IMR-90 (cell line): ENCODE measurements around the gene COG3. TPM values are rescaled to one million over a fixed set of nuclear protein-coding genes. Genes with fewer than 3 reads are reported as not detected.

Source experiments
- ATAC-seq: fragments of 200-7000 bp; cut with Tn5 transposase; 2 replicates; pipeline ENCODE4 v1.9.1; 2020; ENCODE audit warnings: low read depth, mild to moderate bottlenecking, moderate library complexity
- BruUV-seq: library from RNA; stranded (reverse); fragments of 400-500 nt; replicated peaks from 2 replicates; lab custom pipeline; 2021; lab: Mats Ljungman, UMichigan
- CTCF ChIA-PET: fragments of 300-600 bp; formaldehyde crosslinking; extraction: SDS; loops from one replicate; lab custom pipeline; 2021; ENCODE audit warnings: antibody characterized with exemption; lab: Yijun Ruan, JAX
- POLR2A ChIA-PET: fragments of 300-600 bp; sonication (Branson Sonifier 250); formaldehyde crosslinking; loops from one replicate; lab custom pipeline; 2022; ENCODE audit warnings: antibody characterized with exemption; ENCODE audit not compliant: unreplicated experiment; lab: Charles Lee
- DNase-seq: peaks from one replicate; pipeline ENCODE4 v3.0.0; 2013
- H2AFZ ChIP-seq: replicated peaks from 2 replicates; pipeline ENCODE3; 2013; ENCODE audit warnings: low read length, mild to moderate bottlenecking; ENCODE audit not compliant: poor library complexity
- H2AK5ac ChIP-seq: 2 replicates; pipeline ENCODE4 v1.6.1; 2013; ENCODE audit warnings: low read depth, low read length, inconsistent platforms
- H2AK9ac ChIP-seq: replicated peaks from 2 replicates; pipeline ENCODE3; 2013; ENCODE audit warnings: mild to moderate bottlenecking, low read depth, low read length, moderate library complexity; ENCODE audit not compliant: poor library complexity
- H2BK120ac ChIP-seq: 2 replicates; pipeline ENCODE4 v1.6.1; 2013; ENCODE audit warnings: low read depth, low read length, inconsistent platforms
- H2BK15ac ChIP-seq: 3 replicates; pipeline ENCODE4 v1.6.1; 2013; ENCODE audit warnings: low read depth, low read length, inconsistent platforms
- H2BK20ac ChIP-seq: 2 replicates; pipeline ENCODE4 v1.6.1; 2013; ENCODE audit warnings: low read depth, mild to moderate bottlenecking, inconsistent platforms, low read length, moderate library complexity
- H2BK5ac ChIP-seq: 2 replicates; pipeline ENCODE4 v1.6.1; 2013; ENCODE audit warnings: mild to moderate bottlenecking, low read depth, low read length, inconsistent platforms; ENCODE audit not compliant: poor library complexity, severe bottlenecking
- H3K14ac ChIP-seq: replicated peaks from 2 replicates; pipeline ENCODE4 v1.6.1; 2013; ENCODE audit warnings: low read depth, low read length, inconsistent platforms
- H3K18ac ChIP-seq: 2 replicates; pipeline ENCODE4 v1.6.1; 2013; ENCODE audit warnings: low read depth, low read length, control low read depth
- H3K23ac ChIP-seq: 2 replicates; pipeline ENCODE4 v1.6.1; 2013; ENCODE audit warnings: low read depth, low read length, inconsistent platforms
- H3K27ac ChIP-seq: 2 replicates; pipeline ENCODE4 v1.5.1; 2013; ENCODE audit warnings: mild to moderate bottlenecking, control low read depth, low read length; ENCODE audit not compliant: insufficient read depth
- H3K27me3 ChIP-seq: 2 replicates; pipeline ENCODE4 v1.6.1; 2013; ENCODE audit warnings: low read length; ENCODE audit not compliant: control insufficient read depth, insufficient read depth
- H3K36me3 ChIP-seq: 2 replicates; pipeline ENCODE4 v1.6.1; 2013; ENCODE audit warnings: low read length, mixed read lengths; ENCODE audit not compliant: control insufficient read depth, insufficient read depth
- H3K4ac ChIP-seq: 2 replicates; pipeline ENCODE4 v1.6.1; 2013; ENCODE audit warnings: low read depth, low read length, inconsistent platforms
- H3K4me1 ChIP-seq: 2 replicates; pipeline ENCODE4 v1.6.1; 2013; ENCODE audit warnings: low read length, mixed read lengths; ENCODE audit not compliant: control insufficient read depth, insufficient read depth
- H3K4me2 ChIP-seq: 2 replicates; pipeline ENCODE4 v1.6.1; 2013; ENCODE audit warnings: low read depth, mild to moderate bottlenecking, control low read depth, low read length, moderate library complexity
- H3K4me3 ChIP-seq: 2 replicates; pipeline ENCODE4 v1.5.1; 2013; ENCODE audit warnings: low read depth, mild to moderate bottlenecking, control low read depth, low read length, moderate library complexity; ENCODE audit not compliant: insufficient read depth
- H3K56ac ChIP-seq: 2 replicates; pipeline ENCODE4 v1.6.1; 2013; ENCODE audit warnings: low read length, inconsistent platforms; ENCODE audit not compliant: insufficient read depth; ENCODE audit errors: extremely low read depth
- H3K79me1 ChIP-seq, 2 experiments: 2 replicates each; pipeline ENCODE4 v1.6.1; 2013; ENCODE audit warnings: low read length in 2 of 2, inconsistent platforms in 1 of 2, low read depth in 1 of 2
- H3K9ac ChIP-seq: 2 replicates; pipeline ENCODE4 v1.6.1; 2013; ENCODE audit warnings: low read depth, low read length, control low read depth
- H3K9me1 ChIP-seq: 2 replicates; pipeline ENCODE4 v1.6.1; 2013; ENCODE audit warnings: low read length, inconsistent platforms; ENCODE audit not compliant: insufficient read depth
- H3K9me3 ChIP-seq: 2 replicates; pipeline ENCODE4 v1.6.1; 2013; ENCODE audit warnings: low read length; ENCODE audit not compliant: control insufficient read depth, insufficient read depth
- H4K20me1 ChIP-seq: 2 replicates; pipeline ENCODE4 v1.6.1; 2013; ENCODE audit warnings: low read length, inconsistent platforms; ENCODE audit not compliant: insufficient read depth
- H4K5ac ChIP-seq: 2 replicates; pipeline ENCODE4 v1.6.1; 2013; ENCODE audit warnings: mild to moderate bottlenecking, low read depth, low read length, control low read depth
- H4K8ac ChIP-seq, 2 experiments: 2 replicates each; pipeline ENCODE4 v1.6.1; 2013; ENCODE audit warnings: low read depth in 2 of 2, low read length in 2 of 2, control low read depth in 1 of 2, inconsistent platforms in 1 of 2
- H4K91ac ChIP-seq: 2 replicates; pipeline ENCODE4 v1.6.1; 2013; ENCODE audit warnings: low read depth, low read length, inconsistent platforms; ENCODE audit not compliant: insufficient read depth
- MAFK ChIP-seq: IDR thresholded peaks from 2 replicates; pipeline ENCODE4 v1.6.1; 2012; ENCODE audit warnings: low read depth, low read length, improper control_type of control experiment
- NFE2L2 ChIP-seq: fragments of 150-350 bp; IDR thresholded peaks from 2 replicates; pipeline ENCODE4 v1.6.1; 2016; ENCODE audit warnings: low read depth, mild to moderate bottlenecking, low read length
- WGBS, 2 experiments: methylation state at CpG; one replicate each; pipeline versions ENCODE4 v1.1.5 to v1.1.7; 2013; ENCODE audit warnings: missing lambda C conversion rate in 2 of 2; ENCODE audit not compliant: insufficient read length in 1 of 2; ENCODE audit errors: extremely low coverage in 2 of 2; 5-methylcytosine and 5-hydroxymethylcytosine counted together
- dilution Hi-C: fragments of 300-500 bp; cut with HindIII; formaldehyde crosslinking; loops from one replicate; pipeline ENCODE4 v1.14.3; 2018; ENCODE audit warnings: low sequenced_read_pairs; ENCODE audit not compliant: unreplicated experiment
- in situ Hi-C: fragments of 300-500 bp; cut with MboI; formaldehyde crosslinking; loops from 3 replicates; pipeline ENCODE4 v1.14.3; 2019; ENCODE audit warnings: low sequenced_read_pairs, inconsistent platforms, mixed read lengths
- intact Hi-C: fragments of 100-400 bp; cut with micrococcal nuclease; formaldehyde crosslinking; loops from 2 replicates; pipeline ENCODE4 v1.10.0; 2022
- polyA plus RNA-seq, 3 experiments: library from polyadenylated mRNA; depleted of rRNA; stranded (reverse); fragments of >200 nt; gene quantifications; 2 replicates each; pipeline ENCODE4 v1.2.3, GENCODE V29; 2012; ENCODE audit warnings: low replicate concordance in 1 of 3
- total RNA-seq: library from RNA; depleted of rRNA; stranded (reverse); fragments of >200 nt; gene quantifications from 2 replicates; pipeline ENCODE4 v1.2.3, GENCODE V29; 2012

COG3 gene
- total and polyA plus RNA-seq, 2 of the 4 experiments (the other 2 are of a cell fraction) = 21.7 to 31.9 TPM

- no peaks in the 10 kb centered on the region for H3K9me3 ChIP-seq
- peaks cover 7 to 23% of the 10 kb centered on the region in 2 experiments for H3K79me1 ChIP-seq
- no peak overlapping the region for H2AK9ac ChIP-seq
- WGBS, 2 experiments = no CpG with 5 or more reads among the region's 3 CpGs
- no peak overlapping the region for H2AK5ac ChIP-seq
- no peak overlapping the region for H3K23ac ChIP-seq
- H2BK120ac ChIP-seq = no peak overlapping the region
- no peak overlapping the region for H3K14ac ChIP-seq
- no peaks in the 10 kb centered on the region for H3K27me3 ChIP-seq
- ATAC-seq (peak; percentile 44; the same call in 1 of the 2 replicates), DNase-seq (peak; percentile 22)
- H4K5ac ChIP-seq = no peak overlapping the region
- CTCF ChIA-PET = no interaction called here
- H3K27ac ChIP-seq = no peak overlapping the region
- H4K20me1 ChIP-seq = no peaks in the 10 kb centered on the region; the same call in 1 of the 2 replicates
- dilution Hi-C loops (no loop called here), intact Hi-C loops (no loop called here), in situ Hi-C loops (no loop called here)
- H3K18ac ChIP-seq = no peak overlapping the region
- no peak overlapping the region for H3K56ac ChIP-seq
- H2AFZ ChIP-seq = no peak overlapping the region
- TF ChIP-seq MAFK = peak; percentile 63
- TF ChIP-seq NFE2L2 = no peak
- no peak overlapping the region for H3K4ac ChIP-seq
- H3K9ac ChIP-seq = no peak overlapping the region
- H2BK20ac ChIP-seq = no peak overlapping the region
- no peak overlapping the region for H3K4me2 ChIP-seq
- H2BK5ac ChIP-seq = peak overlapping the region; percentile 45
- H2BK15ac ChIP-seq = no peak overlapping the region
- peaks cover 15% of the 10 kb centered on the region for H3K36me3 ChIP-seq
- no peak overlapping the region for H3K4me3 ChIP-seq
- no peak overlapping the region for H4K91ac ChIP-seq
- H4K8ac ChIP-seq = no peak overlapping the region
- POLR2A ChIA-PET = no interaction called here
- BruUV-seq = no TSS peak
- no peaks in the 10 kb centered on the region for H3K4me1 ChIP-seq
- no peaks in the 10 kb centered on the region for H3K9me1 ChIP-seq
Measured at GRCh38 chr13:45482571-45483173, 17.9 kb downstream of the COG3 start.
